ENCODE results near the gene GALNT3.

GALNT3 gene

DNA sequence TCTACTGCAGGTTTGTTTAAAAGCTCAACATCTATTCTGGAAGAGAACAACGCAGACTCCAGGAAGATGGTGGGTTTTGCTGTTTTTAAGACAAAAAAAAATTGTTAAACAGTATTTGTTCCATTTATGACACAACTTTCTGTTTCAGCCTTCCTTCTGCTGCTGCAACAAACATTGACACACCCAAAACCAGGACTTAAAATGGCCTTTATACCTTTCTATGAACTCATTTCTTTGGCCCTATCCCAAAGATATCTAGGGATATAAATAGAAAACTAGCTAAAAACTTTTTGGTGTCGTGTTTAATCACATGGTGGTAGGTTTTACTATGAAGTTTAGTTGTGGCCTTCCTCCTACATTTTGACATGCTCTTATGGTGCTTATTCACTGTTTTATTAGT, 964 bp upstream of the GALNT3 start:
- DNase-seq, result peak; percentile 23

DNA sequence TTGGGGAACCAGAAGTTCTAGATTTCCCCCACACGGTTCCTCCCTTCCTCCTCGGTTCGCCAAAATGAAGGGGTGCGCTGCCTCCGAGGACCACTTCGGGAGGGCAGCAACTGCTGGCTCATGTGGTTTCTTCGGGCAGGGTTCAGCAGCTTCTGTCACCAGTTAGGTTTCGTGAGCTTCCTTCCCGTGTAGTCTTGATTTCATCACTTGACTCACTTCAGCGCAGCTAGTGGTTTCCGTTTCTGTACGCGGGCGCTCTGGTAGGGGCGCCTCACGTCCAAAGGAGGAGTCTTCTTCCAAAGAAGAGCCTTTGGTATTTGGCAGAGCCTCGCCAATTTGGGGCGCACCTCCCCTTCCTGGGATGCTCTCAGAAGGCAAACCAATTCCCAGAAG, 485 bp upstream of the GALNT3 start:
- peak; percentile 88 for DNase-seq

DNA sequence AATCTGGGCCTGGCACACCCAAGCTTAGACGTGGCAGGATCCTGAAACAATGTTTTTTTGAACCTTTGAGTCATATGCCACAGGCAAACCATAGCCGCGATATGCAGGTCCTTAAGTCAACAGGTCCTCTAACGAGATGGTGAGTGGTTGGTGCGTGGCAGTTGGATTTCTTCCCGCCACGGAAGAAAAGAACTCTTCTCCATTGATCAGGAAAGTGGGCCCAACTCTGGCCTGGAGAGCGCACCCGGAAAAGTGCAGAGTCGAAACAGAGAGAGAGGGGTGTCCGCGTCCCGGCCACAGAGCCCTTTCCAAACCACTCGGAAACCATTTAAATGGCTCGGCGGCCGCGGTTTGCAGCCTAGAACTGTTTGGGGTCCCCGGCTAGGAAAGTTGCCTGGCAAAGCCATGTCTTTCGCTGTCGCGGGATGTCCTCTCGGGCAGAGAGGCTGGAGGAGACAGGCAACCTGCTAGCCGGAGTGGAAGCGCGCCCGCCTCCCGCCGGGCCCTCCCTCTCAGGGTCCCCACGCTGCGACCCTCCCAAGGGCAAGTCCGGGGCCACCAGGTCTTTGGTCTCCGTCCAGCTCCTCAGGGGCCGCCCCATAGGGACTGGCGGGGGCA, 777 bp downstream of the GALNT3 start:
- DNase-seq, result no peak

DNA sequence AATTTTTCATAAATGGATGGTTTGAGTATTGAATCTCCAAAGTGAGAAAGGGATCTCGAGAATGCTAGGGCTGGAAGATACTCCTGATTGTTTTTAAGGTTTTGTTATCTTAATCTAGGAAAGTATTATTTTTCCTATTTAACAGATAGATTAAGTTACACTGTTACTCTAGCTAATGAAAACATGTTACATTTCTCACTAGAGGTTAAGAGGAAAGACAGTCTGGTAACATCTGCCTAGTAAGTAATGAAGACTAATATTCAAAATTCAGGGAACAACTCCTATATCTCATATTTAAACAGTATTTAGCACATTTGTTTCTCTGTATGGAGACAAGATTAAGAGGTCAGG, 2.0 kb downstream of the GALNT3 start:
- no peak for DNase-seq

DNA sequence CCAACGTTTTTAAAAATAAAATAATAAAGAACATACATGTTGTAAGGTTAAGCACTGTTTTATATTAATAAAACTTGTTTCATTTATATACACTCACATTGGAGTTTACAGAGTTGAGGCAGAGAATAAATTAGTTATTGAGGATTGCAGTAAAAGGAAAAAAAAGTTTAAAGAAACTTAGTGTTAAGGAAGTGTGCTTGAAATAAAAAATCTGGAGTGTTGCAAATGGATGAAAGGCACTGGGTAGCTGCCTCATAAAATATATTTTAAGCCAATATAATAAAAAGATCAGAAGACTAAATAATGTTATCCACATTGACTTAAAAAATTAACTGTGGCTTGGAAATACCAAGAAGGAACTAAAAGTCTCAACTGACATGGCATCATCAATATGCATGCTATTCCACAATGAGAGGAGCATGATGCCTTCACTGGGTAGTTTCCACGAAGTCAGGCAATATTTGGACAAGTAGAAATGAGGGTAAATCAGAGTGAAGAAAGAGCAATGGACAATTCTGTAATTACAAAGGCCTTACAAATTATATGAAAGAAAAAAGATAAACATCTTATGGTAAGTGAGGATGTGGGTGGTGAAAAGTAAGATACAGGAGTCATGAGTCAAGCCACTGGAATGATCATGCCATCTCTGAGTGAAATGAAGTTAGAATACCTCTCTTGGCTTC, 2.5 kb downstream of the GALNT3 start:
- no peak for DNase-seq

DNA sequence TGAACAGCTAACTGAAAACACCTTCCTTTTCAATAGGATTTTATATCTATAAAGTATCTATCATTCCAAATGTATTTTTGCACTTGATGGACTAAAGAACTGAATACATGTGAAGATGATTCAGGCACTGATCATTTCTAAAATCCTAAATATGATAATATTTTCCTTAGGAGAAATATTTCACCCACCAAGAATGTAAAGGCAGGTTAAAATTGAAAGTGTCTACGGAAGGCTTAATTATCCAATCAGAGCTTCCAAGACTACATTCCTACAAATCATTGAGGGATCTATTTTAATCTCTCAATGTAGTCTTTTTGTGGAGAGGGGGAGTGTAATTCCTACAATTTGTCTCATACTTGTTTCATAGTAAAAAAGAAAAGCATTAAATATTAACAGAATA, 3.6 kb downstream of the GALNT3 start:
- no peak for DNase-seq

DNA sequence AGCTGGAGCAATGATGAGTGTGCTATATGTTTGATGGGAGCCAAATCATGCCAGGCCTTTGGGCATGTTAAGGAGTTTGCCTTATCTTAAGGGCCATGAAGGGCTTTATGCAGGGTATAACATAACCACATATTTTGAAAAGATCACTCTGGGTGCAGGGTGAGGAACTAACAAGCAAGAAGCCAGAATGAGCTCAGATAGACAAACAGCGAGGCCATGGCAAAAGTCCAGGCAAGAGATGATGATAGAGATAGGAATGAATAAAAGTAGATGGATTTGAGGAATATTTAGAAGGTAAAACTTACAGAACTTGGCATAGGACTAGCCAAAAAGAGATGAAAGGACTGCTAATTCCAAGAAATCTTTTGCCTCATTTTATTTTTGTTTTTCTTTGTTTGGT, 6.7 kb downstream of the GALNT3 start:
- DNase-seq, result no peak

DNA sequence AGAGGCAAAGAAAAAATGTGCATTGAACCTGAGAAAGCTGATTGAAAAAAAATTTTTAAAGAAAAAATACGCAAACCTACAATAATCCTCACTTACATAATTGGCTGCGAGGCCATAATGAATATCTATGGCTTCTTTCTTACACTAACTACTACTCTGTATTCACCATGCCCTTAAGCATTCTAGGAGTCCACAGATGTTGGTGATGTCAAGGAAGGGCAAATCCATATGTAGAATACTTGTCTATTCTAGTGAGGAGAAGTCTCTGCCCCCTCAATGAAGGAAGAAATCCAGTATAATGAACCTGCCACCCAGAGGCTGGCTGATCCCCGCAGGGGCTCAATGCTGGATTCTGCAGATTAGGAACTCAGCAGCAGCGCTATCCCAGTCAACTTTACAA, 14.3 kb downstream of the GALNT3 start:
- no peak for DNase-seq

DNA sequence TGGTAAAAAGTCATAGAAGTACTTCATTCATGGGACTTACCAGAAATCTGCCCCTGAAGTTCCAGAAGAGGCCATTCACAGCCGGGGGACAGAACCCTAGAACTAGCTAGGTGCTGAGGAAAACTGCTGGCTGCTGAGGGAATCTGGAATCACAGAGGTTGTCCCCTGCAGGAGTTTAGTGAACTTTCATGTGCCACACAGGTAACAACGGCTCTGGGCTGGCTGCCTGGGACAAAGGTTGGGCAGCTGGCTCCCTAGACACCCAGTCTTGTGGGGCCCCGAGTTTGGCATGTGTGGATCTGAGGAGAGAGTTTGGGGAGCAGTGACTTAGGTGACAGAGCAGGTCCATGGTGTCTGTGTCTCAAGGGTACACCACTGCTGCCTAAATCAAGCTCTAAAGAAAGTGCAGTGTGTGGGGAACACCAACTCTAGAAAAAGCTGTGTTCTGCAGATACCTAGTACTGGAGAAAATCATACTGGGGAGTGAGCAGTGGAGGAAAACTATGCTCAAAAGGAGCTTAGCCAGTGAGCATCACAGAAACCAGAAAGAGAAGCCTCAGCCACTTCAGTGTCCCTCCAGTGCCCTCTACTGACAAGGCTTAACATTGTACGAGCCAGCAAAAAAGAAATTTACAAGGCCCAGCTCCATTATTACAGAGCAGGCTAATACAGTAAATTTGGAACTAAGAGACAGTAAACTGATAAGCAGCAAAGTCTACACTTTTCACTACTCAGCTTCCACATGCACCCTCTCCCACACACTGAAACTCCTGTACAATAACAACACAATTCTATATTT, 15.2 kb downstream of the GALNT3 start:
- DNase-seq, result peak; percentile 7

DNA sequence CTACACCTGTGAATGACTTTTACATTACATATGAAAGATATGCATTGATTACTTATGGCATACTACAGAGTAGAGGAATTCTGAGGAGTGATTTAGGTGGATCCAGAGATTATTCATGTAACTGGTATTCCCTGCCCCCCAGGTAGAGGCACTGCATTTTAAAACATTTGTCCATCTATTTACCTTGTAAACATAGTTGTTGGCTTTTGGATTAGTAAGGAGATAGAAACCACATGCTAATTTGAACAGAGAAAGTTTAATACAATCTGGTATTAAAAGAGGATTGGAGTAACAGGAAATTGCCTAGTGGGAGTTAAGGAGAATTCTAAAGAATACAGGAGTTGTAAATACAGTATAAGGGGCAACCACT, 15.9 kb downstream of the GALNT3 start:
- DNase-seq, result no peak

DNA sequence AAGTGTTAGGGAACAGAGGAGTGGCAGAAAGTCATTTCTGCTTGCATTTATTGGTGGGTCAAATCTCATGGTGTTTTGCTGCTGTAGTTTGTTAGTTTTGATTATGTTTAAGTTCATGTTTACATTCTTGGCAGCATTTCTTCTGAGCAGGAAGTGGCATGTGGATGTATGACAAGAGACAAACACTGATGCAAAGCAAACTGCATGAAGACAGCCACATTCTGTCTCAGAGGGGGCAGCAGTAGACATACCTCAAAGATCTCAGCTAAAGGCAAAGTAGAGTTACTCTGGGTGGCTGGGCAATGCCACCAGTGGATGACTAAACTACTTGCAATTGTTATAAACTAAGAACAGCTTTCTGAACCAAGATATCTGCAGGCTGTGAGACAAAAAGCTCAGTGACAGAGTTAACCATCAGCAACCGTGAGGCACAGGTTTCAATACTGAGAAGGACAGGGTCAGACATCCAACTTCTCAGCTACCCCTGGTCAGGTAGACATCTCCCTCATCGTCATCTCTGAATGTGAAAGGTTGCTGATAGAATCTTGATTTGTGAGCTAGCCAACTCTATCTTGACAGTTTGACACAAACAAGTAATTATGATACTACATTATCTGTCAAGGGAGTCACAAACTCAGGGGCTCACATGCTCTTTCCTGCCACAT, 16.4 kb downstream of the GALNT3 start:
- DNase-seq, result no peak

DNA sequence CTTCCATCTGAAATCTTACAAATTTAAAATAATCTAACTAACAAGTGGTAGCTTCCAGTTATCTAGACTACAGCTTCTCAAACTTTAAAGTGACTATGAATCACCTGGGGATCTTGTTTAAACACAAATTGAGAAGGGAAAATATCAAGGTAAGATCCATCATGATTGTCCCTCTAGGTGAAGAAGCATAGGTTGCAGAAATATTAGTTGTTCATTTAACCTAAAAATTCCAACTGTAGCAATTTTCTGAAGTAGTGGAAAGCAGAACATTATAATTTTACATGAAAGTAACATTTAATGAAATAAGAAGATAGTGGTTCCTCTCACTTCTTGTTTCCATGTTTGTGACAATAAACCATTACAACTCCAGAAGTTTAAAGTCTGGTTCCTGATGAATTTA, 17.3 kb downstream of the GALNT3 start:
- DNase-seq, result no peak

DNA sequence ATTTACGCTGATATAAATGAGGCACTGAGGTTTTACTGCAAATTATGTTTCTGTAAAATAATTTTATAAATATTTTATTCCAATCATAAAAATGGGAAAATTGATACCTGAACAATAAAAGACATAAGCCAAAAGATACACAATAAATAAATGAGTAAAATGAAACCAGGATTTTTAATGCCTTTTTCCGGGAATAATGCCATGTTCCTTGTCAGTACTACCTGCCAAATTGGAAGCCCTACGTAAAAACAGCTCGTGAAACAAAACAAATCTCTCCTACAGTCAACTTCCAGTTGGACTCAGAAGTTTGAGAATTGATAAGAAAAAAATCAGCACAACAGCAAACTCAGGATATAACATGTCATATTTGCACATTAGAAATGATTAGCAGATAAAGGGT, 18.0 kb downstream of the GALNT3 start:
- DNase-seq, result no peak

DNA sequence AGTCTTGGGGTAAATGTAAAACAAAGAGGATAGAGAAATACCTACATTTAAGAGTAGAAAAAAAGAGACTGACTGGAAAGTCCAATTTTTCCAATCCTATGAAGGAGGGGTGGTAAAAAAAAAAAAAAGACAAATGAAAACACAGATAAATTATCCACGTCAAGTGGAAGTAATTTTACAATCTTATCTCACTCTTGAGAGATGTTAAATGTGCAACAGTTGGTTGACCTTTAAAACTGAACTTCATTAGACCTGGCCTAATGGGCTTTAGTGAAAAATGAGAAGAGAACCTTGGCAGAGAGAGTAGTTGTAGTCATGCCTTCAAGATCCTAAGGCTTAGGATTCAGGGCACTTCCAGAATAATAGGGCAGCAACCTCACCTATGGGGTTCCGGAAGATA, 20.4 kb downstream of the GALNT3 start:
- DNase-seq, result no peak

DNA sequence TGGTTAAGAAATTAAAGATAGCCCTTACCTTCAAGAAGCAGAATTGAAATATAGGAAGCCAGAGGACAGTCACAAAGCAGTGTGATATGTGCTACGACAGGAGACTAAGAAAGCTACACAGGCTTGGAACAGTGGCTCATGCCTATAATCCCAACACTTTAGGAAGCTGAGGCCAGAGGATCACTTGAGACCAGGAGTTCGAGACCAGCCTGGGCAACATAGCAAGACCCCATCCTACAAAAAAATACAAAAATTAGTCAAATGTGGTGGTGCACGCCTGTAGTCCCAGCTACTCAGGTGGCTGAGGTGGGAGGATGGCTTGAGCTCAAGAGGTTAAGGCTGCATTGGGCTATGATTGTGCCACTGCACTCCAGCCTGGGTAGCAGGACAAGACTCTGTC, 21.9 kb downstream of the GALNT3 start:
- DNase-seq, result no peak

DNA sequence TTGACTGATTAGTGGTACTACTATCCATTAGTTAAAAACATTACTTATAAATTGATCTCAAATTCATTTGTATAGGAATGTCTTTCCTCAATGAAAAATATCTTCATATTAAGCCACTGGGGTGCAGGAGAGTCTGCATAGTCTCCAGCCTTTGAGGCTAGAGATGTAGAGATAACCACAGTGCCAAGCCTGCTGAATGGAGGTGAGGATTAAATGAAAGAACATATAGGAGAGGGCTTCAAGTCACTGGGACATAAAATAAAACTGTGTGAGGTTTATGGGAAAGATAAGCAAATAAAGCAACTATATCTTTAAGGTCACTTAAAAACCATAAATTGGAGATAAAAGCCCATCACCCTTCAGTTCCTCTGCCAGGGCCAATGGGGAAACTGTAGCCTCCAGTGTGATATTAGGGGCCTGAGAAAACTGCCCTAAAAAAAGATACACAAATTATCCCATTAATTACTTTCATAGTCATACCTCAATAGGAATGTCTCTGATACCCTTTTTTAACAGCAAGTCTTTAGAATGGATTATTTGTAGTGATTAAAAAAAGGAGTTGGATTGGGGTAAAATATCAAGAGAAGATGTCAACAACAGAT, 27.6 kb downstream of the GALNT3 start:
- no peak for DNase-seq

DNA sequence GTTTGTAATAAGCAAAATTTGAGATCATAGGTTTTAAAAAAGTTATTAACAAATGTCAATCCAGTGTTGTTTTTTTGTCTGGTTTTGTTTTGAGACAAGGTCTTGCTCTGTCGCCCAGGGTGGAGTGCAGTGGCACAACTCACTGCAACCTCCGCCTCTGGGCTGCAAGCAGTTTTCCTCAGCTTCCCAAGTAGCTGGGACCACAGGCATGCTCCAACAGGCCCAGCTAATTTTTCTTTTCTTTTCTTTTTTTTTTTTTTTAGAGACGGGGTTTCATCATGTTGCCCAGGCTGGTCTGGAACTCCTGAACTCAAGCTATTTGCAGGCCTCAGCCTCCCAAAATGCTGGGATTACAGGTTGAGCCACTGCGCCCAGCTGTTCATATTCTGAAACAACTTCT, 31.3 kb downstream of the GALNT3 start:
- DNase-seq, result no peak

DNA sequence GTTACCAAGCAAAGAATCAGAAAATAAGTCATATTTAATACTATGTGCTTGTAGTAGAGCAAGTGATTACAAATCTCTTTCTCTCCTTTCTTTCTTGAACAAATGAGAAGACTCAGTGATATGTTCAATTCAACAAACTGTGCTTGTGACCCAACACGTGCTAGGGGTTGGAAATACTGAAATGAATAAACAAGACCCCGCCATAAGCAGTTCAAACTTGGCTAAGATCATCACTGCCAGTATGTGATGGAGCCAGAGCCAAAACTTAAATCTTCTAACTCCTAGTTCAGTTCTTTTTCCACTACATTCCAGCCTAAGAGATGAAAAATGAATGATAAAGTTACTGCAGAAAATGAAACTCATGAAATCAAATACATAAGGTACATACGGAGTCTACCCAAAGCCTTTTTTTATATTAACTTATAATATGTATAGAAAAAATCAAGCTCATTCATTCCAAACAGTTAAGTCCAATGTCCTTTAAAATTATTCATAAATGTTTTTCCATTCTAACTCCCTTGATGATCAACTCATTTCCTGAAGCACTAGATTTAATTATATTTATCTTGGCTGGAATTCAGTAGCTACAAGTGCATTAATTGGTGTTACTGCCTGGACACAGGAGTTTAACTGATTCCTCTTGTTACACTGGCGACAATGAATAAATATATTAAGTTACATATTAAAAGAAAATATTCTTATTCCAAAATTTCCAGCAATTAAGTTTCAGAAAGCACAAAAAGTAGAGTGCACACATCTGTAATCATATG, 36.0 kb downstream of the GALNT3 start:
- DNase-seq, result no peak

DNA sequence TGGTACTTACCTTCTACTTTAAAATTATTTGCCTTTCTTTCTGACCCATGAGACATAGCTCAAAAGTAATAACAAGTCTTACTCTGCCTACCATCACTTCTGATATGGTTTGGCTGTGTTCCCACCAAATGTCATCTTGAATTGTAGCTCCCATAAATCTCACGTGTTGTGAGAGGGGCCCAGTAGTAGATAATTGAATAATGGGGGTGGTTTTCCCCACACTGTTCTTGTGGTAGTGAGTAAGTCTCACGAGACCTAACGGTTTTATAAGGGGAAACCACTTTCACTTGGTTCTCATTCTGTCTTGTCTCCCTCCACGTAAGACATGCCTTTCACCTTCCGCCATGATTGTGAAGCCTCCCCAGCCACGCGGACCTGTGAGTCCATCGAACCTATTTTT, 47.5 kb downstream of the GALNT3 start:
- no peak for DNase-seq

DNA sequence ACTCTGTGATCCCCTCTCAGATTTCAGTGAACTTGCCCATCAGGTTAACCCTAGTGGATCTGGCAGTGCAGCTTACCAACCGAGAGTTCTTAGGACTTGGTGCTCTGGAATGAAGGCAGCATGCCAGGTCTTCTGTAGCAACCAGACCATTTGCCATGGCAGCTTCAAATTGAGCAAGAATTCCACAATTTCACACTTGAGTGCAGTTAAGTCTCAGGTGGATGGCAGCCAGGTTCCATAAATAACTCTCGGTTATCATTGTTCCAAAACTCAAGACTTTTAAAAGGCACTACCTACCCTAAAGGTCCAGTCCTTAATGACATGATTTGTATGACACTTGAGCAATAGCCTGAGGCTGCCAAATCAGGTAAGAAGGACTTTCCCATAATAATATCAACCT, 48.1 kb downstream of the GALNT3 start:
- no peak for DNase-seq

DNA sequence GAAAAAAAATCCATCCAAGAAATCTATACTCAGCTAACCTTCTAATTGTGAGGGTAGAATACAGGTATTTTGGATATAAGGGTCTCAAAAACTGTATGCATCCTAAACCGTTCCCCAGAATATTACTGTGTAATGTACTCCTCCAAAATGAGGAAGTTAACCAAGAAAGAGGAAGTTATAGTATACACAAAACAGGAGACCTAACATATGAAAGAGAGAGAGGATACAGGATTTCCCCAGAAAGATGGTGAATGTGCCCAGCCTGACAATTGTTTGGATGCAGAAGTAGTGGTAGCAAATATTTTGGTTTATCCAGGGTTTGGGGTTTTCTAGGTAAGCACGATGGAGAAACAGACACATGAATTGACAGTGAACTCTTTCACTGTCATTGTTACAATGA, 50.6 kb downstream of the GALNT3 start:
- DNase-seq, result peak; percentile 85

DNA sequence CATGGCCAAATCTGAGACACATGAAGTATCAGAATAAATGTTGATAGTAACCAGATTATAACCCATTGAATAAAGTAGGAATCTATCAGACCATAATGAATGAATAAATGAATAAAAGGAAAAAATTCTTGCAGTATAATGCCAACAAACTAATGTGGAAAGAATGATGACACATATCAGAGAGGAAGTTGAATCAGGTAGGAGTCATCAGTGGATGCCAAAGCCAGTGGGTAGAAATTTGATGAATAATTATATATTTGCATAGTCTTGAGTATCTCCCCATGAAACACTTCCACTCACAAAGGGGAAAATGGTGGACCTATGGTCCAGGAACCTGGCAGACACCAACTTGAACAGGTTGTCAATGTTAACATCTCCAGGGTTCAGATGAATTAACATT, 68.6 kb downstream of the GALNT3 start:
- no peak for DNase-seq

DNA sequence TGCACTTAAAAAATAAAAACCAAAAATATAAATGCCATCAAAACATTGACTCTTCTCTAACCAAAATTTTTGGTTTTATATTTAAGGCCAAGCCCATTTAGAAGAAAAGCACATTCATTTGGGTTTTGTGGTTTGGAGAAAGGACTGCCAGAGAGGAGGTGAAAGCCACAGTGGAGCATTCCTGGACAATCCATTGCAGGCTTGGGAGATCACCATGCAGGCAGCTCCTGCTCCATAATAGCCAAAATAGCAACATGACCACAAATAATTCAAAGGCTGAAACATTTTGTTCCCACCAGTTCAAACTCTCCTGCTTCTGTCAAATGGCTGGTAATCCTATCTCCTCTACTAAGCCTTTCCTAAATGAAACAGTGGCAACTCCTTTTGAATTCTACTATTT, 73.5 kb downstream of the GALNT3 start:
- DNase-seq, result no peak

Measured in MV-4-11 (cell line).